Mesenchymal stem cell (in vitro differentiated cells and primary cell): Measurements from ENCODE around the gene CD58.

Experiments
- DNase-seq: peaks from one replicate; pipeline ENCODE4 v3.0.0-alpha.2; 2013
- H2AFZ ChIP-seq: one replicate; pipeline ENCODE4 v1.6.1; 2013; ENCODE audit warnings: low read depth, mild to moderate bottlenecking, control low read depth, inconsistent platforms, low read length, moderate library complexity
- H2AK5ac ChIP-seq: 2 replicates; pipeline ENCODE4 v1.6.1; 2013; ENCODE audit warnings: low read length, moderate library complexity, mild to moderate bottlenecking, inconsistent platforms; ENCODE audit not compliant: severe bottlenecking
- H2BK120ac ChIP-seq: one replicate; pipeline ENCODE4 v1.6.1; 2013; ENCODE audit warnings: low read depth, mild to moderate bottlenecking, inconsistent platforms, low read length, moderate library complexity
- H2BK12ac ChIP-seq, 2 experiments: one replicate each; pipeline ENCODE4 v1.6.1; 2013; ENCODE audit warnings: inconsistent platforms in 2 of 2, low read length in 2 of 2, mild to moderate bottlenecking in 2 of 2, moderate library complexity in 2 of 2, control low read depth in 1 of 2
- H2BK15ac ChIP-seq: one replicate; pipeline ENCODE4 v1.6.1; 2013; ENCODE audit warnings: mild to moderate bottlenecking, low read depth, inconsistent platforms; ENCODE audit not compliant: poor library complexity, severe bottlenecking
- H2BK5ac ChIP-seq: 2 replicates; pipeline ENCODE4 v1.6.1; 2013; ENCODE audit warnings: low read depth, mild to moderate bottlenecking, low read length, control low read depth, inconsistent platforms; ENCODE audit not compliant: poor library complexity, severe bottlenecking
- H3K14ac ChIP-seq, 2 experiments: one replicate each; pipeline ENCODE4 v1.6.1; 2013; ENCODE audit warnings: inconsistent platforms in 2 of 2, low read length in 2 of 2, control low read depth in 1 of 2, mild to moderate bottlenecking in 1 of 2, moderate library complexity in 1 of 2
- H3K18ac ChIP-seq, 2 experiments: one replicate each; pipeline ENCODE4 v1.6.1; 2013; ENCODE audit warnings: inconsistent platforms in 2 of 2, low read length in 2 of 2, control low read depth in 1 of 2, low read depth in 1 of 2, mild to moderate bottlenecking in 1 of 2
- H3K23ac ChIP-seq, 2 experiments: one replicate each; pipeline ENCODE4 v1.6.1; 2013; ENCODE audit warnings: inconsistent platforms in 2 of 2, low read length in 2 of 2, mild to moderate bottlenecking in 2 of 2, moderate library complexity in 2 of 2, control low read depth in 1 of 2
- H3K27ac ChIP-seq: 2 replicates; pipeline ENCODE4 v1.5.1; 2013; ENCODE audit warnings: mild to moderate bottlenecking, moderate library complexity, low read length, control low read depth, inconsistent platforms; ENCODE audit not compliant: poor library complexity, severe bottlenecking
- H3K27me3 ChIP-seq, 2 experiments: 2 replicates each; pipeline versions ENCODE4 v1.6.1 to v1.7.0; 2013; ENCODE audit warnings: low read length in 2 of 2, mild to moderate bottlenecking in 2 of 2, moderate library complexity in 2 of 2, control low read depth in 1 of 2, inconsistent platforms in 1 of 2; ENCODE audit not compliant: control insufficient read depth in 1 of 2, insufficient read depth in 1 of 2
- H3K36me3 ChIP-seq, 2 experiments: 2 replicates each; pipeline versions ENCODE4 v1.6.1 to v1.7.0; 2013; ENCODE audit warnings: low read length in 2 of 2, control low read depth in 1 of 2, inconsistent platforms in 1 of 2, low read depth in 1 of 2, mild to moderate bottlenecking in 1 of 2; ENCODE audit not compliant: insufficient read depth in 2 of 2, control insufficient read depth in 1 of 2
- H3K4ac ChIP-seq, 2 experiments: one replicate each; pipeline ENCODE4 v1.6.1; 2013; ENCODE audit warnings: inconsistent platforms in 2 of 2, low read length in 2 of 2, mild to moderate bottlenecking in 2 of 2, moderate library complexity in 2 of 2, control low read depth in 1 of 2, low read depth in 1 of 2
- H3K4me1 ChIP-seq: 2 replicates; pipeline ENCODE4 v1.6.1; 2013; ENCODE audit warnings: low read depth, low read length, control low read depth; ENCODE audit not compliant: control insufficient read depth, insufficient read depth
- H3K4me2 ChIP-seq: 2 replicates; pipeline ENCODE4 v1.6.1; 2013; ENCODE audit warnings: low read length, mild to moderate bottlenecking, inconsistent platforms; ENCODE audit not compliant: poor library complexity, severe bottlenecking
- H3K4me3 ChIP-seq, 2 experiments: 2 replicates each; pipeline versions ENCODE4 v1.5.1 to v1.7.0; 2013; ENCODE audit warnings: low read length in 2 of 2, mild to moderate bottlenecking in 2 of 2, control low read depth in 1 of 2, low read depth in 1 of 2; ENCODE audit not compliant: insufficient read depth in 1 of 2
- H3K79me1 ChIP-seq: replicated peaks from 2 replicates; pipeline ENCODE4 v1.6.1; 2013; ENCODE audit warnings: mild to moderate bottlenecking, control low read depth, low read length, inconsistent platforms; ENCODE audit not compliant: poor library complexity, severe bottlenecking
- H3K9ac ChIP-seq: 2 replicates; pipeline ENCODE4 v1.7.0; 2013; ENCODE audit warnings: mild to moderate bottlenecking, low read length, moderate library complexity
- H3K9me3 ChIP-seq: 2 replicates; pipeline ENCODE4 v1.7.0; 2013; ENCODE audit warnings: mild to moderate bottlenecking, low read length; ENCODE audit not compliant: control insufficient read depth
- H4K8ac ChIP-seq: one replicate; pipeline ENCODE4 v1.6.1; 2013; ENCODE audit warnings: inconsistent platforms, mild to moderate bottlenecking, low read length, moderate library complexity
- H4K91ac ChIP-seq: one replicate; pipeline ENCODE4 v1.6.1; 2013; ENCODE audit warnings: mild to moderate bottlenecking, low read length, inconsistent platforms
- WGBS: methylation state at CpG from one replicate; pipeline ENCODE4 v1.1.7; 2013; ENCODE audit warnings: mixed read lengths; 5-methylcytosine and 5-hydroxymethylcytosine counted together

The CD58 gene

GRCh38 chr1:116506132-116507004, 64.5 kb downstream of the CD58 start:
- no peaks in the 10 kb centered on the region for H3K79me1 ChIP-seq
- no peak overlapping the region for H3K9ac ChIP-seq
- no peaks in the 10 kb centered on the region for H3K9me3 ChIP-seq
- H2BK120ac ChIP-seq = no peak overlapping the region
- H3K27me3 ChIP-seq = no peaks in the 10 kb centered on the region
- no peaks in the 10 kb centered on the region for H3K36me3 ChIP-seq
- no peak for DNase-seq
- no peak overlapping the region for H3K18ac ChIP-seq
- no peak overlapping the region for H2BK12ac ChIP-seq
- H3K27ac ChIP-seq = no peak overlapping the region
- H3K14ac ChIP-seq = no peak overlapping the region
- no peak overlapping the region for H3K23ac ChIP-seq
- no peak overlapping the region for H3K4ac ChIP-seq
- H4K8ac ChIP-seq = no peak overlapping the region
- no peak overlapping the region for H3K4me3 ChIP-seq
- WGBS = 92% methylated on average over 7 of the region's 7 CpGs
- peak overlapping the region; percentile 44 for H2BK15ac ChIP-seq
- H3K4me1 ChIP-seq = peaks cover 13% of the 10 kb centered on the region
- H3K4me2 ChIP-seq = no peak overlapping the region
- H2AFZ ChIP-seq = no peak overlapping the region
- H2BK5ac ChIP-seq = no peak overlapping the region
- H2AK5ac ChIP-seq = no peak overlapping the region
- no peak overlapping the region for H4K91ac ChIP-seq

- Histone ChIP-seq H2AFZ (no peak overlapping the region), H4K8ac (peak overlapping the region; percentile 1), H3K27me3 (no peaks in the 10 kb centered on the region), H3K23ac (no peak overlapping the region), H3K27ac (no peak overlapping the region), H3K36me3 (no peaks in the 10 kb centered on the region), H3K9me3 (no peaks in the 10 kb centered on the region), H3K4me3 (no peak overlapping the region), H2BK5ac (no peak overlapping the region), H3K4ac (no peak overlapping the region), H3K18ac (peak overlapping the region in 1 of 2 experiments; percentile 16), H2AK5ac (peak overlapping the region; percentile 72), H3K4me1 (peaks cover 13% of the 10 kb centered on the region), H3K79me1 (no peaks in the 10 kb centered on the region), H3K14ac (no peak overlapping the region), H4K91ac (no peak overlapping the region), H2BK12ac (no peak overlapping the region), H3K9ac (peak overlapping the region; percentile 49), H2BK15ac (no peak overlapping the region), H2BK120ac (no peak overlapping the region), H3K4me2 (no peak overlapping the region)
- peak; percentile 74 for DNase-seq
- 78% methylated on average over 8 of the region's 8 CpGs for WGBS
These were observed 66.3 kb downstream of the CD58 start for GRCh38 chr1:116504308-116505156.

GRCh38 chr1:116503546-116504307, 67.1 kb downstream of the CD58 start:
- no peaks in the 10 kb centered on the region for H3K27me3 ChIP-seq
- H3K23ac ChIP-seq = no peak overlapping the region
- H4K8ac ChIP-seq = no peak overlapping the region
- H3K4me1 ChIP-seq = peaks cover 11% of the 10 kb centered on the region
- H2BK5ac ChIP-seq = no peak overlapping the region
- H3K79me1 ChIP-seq = no peaks in the 10 kb centered on the region
- H3K4me3 ChIP-seq = no peak overlapping the region
- no peaks in the 10 kb centered on the region for H3K36me3 ChIP-seq
- H3K18ac ChIP-seq = no peak overlapping the region
- no peak overlapping the region for H2AFZ ChIP-seq
- no peaks in the 10 kb centered on the region for H3K9me3 ChIP-seq
- 93% methylated on average over 7 of the region's 7 CpGs for whole genome bisulfite sequencing
- no peak overlapping the region for H2BK120ac ChIP-seq
- H2BK15ac ChIP-seq = no peak overlapping the region
- H4K91ac ChIP-seq = no peak overlapping the region
- no peak overlapping the region for H3K4me2 ChIP-seq
- H2BK12ac ChIP-seq = peak overlapping the region in 1 of 2 experiments; percentile 6
- no peak overlapping the region for H2AK5ac ChIP-seq
- H3K4ac ChIP-seq = no peak overlapping the region
- peak overlapping the region; percentile 49 for H3K9ac ChIP-seq
- H3K14ac ChIP-seq = no peak overlapping the region
- no peak overlapping the region for H3K27ac ChIP-seq
- DNase-seq = no peak
